Measurements from ENCODE around the gene STK32C.

GRCh38 chr10:132338876-132339275 is 31.1 kb upstream of the STK32C start:
- TF ChIP-seq CTCF (IDR thresholded peaks at IDR 0.05; ENCODE audit: insufficient read depth, low read depth, low read length) (no peak), EZH2 (IDR thresholded peaks at IDR 0.05; ENCODE audit: insufficient read depth, low read length) (no peak)
